Ovary (tissue), 9 donors: ENCODE data around the gene CCDC57. TPM values are rescaled to one million over a fixed set of nuclear protein-coding genes. Genes with fewer than 3 reads are reported as not detected.

Experiments used
- DNase-seq, 5 donors: peaks; one replicate each; pipeline ENCODE4 v3.0.0-alpha.2; 2019 to 2020
- H3K27ac ChIP-seq, 2 donors: fragments of 200-600 bp; one replicate each; pipeline versions ENCODE4 v1.5.1 to v1.8.0; 2019 to 2022
- H3K27me3 ChIP-seq: fragments of 200-600 bp; one replicate; pipeline ENCODE4 v1.8.0; 2022
- H3K36me3 ChIP-seq: fragments of 200-600 bp; sonication (generic); one replicate; pipeline ENCODE4 v1.5.1; 2019
- H3K4me1 ChIP-seq: one replicate; pipeline ENCODE4 v1.8.1; 2013; ENCODE audit warnings: mild to moderate bottlenecking, moderate library complexity; ENCODE audit not compliant: insufficient read depth
- H3K4me3 ChIP-seq: fragments of 200-600 bp; sonication (generic); one replicate; pipeline ENCODE4 v1.5.1; 2017
- H3K9me3 ChIP-seq, 2 donors: fragments of 200-600 bp in 1 of 2; sonication (generic) in 1 of 2; one replicate each; pipeline versions ENCODE4 v1.5.1 to v1.8.1; 2013 to 2019; ENCODE audit warnings: mild to moderate bottlenecking in 1 of 2, moderate library complexity in 1 of 2
- EP300 ChIP-seq: sonication (generic); formaldehyde crosslinking; IDR thresholded peaks from one replicate; pipeline ENCODE4 v1.6.1; 2017; ENCODE audit warnings: antibody characterized with exemption
- POLR2A ChIP-seq: fragments of 450-650 bp; IDR thresholded peaks from one replicate; pipeline ENCODE4 v1.6.1; 2017; ENCODE audit warnings: antibody characterized with exemption, mild to moderate bottlenecking, moderate library complexity
- WGBS, 3 donors: extraction: QIAGEN DNeasy Blood & Tissue Kit in 1 of 3; methylation state at CpG; one replicate each; pipeline versions ENCODE4 v1.1.5 to v1.1.7; 2013 to 2017; 5-methylcytosine and 5-hydroxymethylcytosine counted together
- intact Hi-C, 4 donors: fragments of 100-400 bp; cut with DNase I; formaldehyde crosslinking; loops; one replicate each; pipeline versions ENCODE4 v1.11.0 to v1.15.1; 2022 to 2023
- polyA plus RNA-seq, 2 donors: library from polyadenylated mRNA; stranded (reverse); fragments of 200-250 nt in 1 of 2; fragments of 350-450 nt in 1 of 2; fragmentation: Illumina TruSeq in 1 of 2; extraction: RNeasy Lipid Tissue Mini Kit (QIAGEN cat#74804) in 1 of 2; gene quantifications; one replicate each; pipeline ENCODE4 v1.2.3, GENCODE V29; 2013 to 2014
- total RNA-seq, 7 donors: library from RNA; depleted of rRNA in 2 of 7; stranded (reverse); fragments of >200 nt in 2 of 7; fragmentation: NEBNext Ultra II Directional in 3 of 7; extraction: Animal tissue kit (Norgen Biotek cat#: 25700) in 3 of 7; gene quantifications; one replicate each; pipeline versions ENCODE4 v1.1.0 to v1.2.4, GENCODE V29; 2016 to 2023
- TF ChIP-seq, protein P1 (sequence below), 3 donors: fragments of 450-650 bp in 2 of 3; fragments of 200-600 bp in 1 of 3; IDR thresholded peaks; one replicate each; pipeline versions ENCODE4 v1.5.1 to v1.8.0; 2016 to 2022; ENCODE audit warnings: antibody characterized with exemption in 3 of 3, mild to moderate bottlenecking in 1 of 3
- donor health status: DM: no; HTN: no; CAD: no; lungs with moderate emphysema.
- donor health status: DM: no; HTN: no; CAD: no.
- donor health status: Bipolar disorder and iron deficiency.
- donor health status: DM: yes; HTN: yes; CAD: no.
- donor health status: DM: no; HTN: no; CAD: no.
- donor health status: DM: yes; HTN: yes; CAD: no.

Gene CCDC57
- total and polyA plus RNA-seq, 9 donors, result 7.7 to 65.0 (median 40.3) TPM

DNA sequence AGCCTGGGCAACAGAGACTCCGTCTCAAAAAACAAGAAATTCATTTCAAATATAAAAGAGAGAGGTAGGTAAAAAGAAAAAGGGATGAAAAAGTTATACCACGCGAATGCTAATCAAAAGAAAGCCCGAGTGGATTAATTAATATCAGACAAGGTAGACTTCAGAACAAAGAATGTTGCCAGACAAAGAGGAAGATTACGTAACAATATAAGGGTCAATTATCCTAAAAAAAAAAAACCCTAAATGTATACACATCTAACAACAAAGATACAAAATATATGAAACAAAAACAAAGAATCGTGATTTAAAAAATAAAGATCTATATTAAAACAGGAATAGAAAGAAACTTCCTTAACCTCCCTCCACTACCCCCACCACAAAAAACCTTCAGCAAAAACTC lies 44.1 kb downstream of the CCDC57 start:
- Histone ChIP-seq H3K27ac (no peak overlapping the region), H3K4me3 (no peak overlapping the region), H3K4me1 (no peaks in the 10 kb centered on the region), H3K27me3 (no peaks in the 10 kb centered on the region), H3K9me3 (no peaks in the 10 kb centered on the region), H3K36me3 (no peaks in the 10 kb centered on the region)
- 87 to 88% (median 87%) methylated on average over 6 of the region's 6 CpGs for WGBS, 3 donors
- DNase-seq, result no peak
- intact Hi-C loops, result no loop called here
- TF ChIP-seq, protein P1, sequence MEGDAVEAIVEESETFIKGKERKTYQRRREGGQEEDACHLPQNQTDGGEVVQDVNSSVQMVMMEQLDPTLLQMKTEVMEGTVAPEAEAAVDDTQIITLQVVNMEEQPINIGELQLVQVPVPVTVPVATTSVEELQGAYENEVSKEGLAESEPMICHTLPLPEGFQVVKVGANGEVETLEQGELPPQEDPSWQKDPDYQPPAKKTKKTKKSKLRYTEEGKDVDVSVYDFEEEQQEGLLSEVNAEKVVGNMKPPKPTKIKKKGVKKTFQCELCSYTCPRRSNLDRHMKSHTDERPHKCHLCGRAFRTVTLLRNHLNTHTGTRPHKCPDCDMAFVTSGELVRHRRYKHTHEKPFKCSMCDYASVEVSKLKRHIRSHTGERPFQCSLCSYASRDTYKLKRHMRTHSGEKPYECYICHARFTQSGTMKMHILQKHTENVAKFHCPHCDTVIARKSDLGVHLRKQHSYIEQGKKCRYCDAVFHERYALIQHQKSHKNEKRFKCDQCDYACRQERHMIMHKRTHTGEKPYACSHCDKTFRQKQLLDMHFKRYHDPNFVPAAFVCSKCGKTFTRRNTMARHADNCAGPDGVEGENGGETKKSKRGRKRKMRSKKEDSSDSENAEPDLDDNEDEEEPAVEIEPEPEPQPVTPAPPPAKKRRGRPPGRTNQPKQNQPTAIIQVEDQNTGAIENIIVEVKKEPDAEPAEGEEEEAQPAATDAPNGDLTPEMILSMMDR (IDR thresholded peaks at IDR 0.05), result no peak
- TF ChIP-seq POLR2A (no peak), EP300 (no peak)

DNA sequence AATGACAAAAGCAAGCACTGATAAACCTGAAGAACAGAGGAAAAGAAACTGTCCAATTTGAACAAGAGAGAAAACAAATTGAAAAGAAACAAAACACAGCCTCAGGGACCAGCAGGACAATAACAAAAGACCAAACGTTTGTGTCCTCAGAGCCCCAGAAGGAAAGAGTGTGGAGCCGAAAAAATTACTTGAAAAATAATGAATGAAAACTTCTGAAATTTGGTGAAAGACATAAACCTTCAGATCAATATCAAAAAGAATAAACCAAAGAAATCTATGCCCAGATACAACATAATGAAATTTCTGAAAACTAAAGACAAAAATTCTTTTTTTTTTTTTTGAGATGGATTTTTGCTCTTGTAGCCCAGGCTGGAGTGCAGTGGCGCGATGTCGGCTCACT lies 45.6 kb downstream of the CCDC57 start:
- Histone ChIP-seq H3K36me3 (no peaks in the 10 kb centered on the region), H3K9me3 (no peaks in the 10 kb centered on the region), H3K4me1 (no peaks in the 10 kb centered on the region), H3K27me3 (no peaks in the 10 kb centered on the region), H3K27ac (no peak overlapping the region), H3K4me3 (no peak overlapping the region)
- TF ChIP-seq POLR2A, result no peak
- TF ChIP-seq, protein P1 (IDR thresholded peaks at IDR 0.05), result no peak
- TF ChIP-seq EP300, result no peak
- intact Hi-C loops, result no loop called here
- DNase-seq, result no peak
- WGBS, 3 donors, result 90 to 95% (median 95%) methylated on average over 5 of the region's 5 CpGs

DNA sequence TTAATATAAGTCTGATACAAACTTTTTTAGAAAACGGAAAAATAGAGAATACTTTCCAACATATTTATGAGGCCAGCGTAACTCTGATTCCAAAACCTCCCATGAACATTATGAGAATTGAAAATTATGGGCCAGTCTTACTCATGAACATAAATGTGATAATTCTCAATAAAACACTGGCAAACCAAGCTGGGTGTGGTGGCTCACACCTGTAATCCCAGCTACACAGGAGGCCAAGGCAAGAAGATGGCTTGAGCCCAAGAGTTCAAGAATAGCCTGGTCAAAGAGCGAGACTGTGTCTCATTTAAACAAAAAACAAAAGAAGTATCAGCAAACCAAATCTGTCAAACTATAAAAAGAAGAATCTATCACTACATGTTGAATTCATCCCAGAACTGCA lies 47.8 kb downstream of the CCDC57 start:
- no peak for DNase-seq
- Histone ChIP-seq H3K9me3 (no peaks in the 10 kb centered on the region), H3K36me3 (no peaks in the 10 kb centered on the region), H3K4me1 (no peaks in the 10 kb centered on the region), H3K27ac (no peak overlapping the region), H3K4me3 (no peak overlapping the region), H3K27me3 (no peaks in the 10 kb centered on the region)
- 96 to 99% (median 98%) methylated on average over 3 of the region's 3 CpGs for WGBS, 3 donors
- intact Hi-C loops, result no loop called here
- TF ChIP-seq POLR2A, result no peak
- no peak for TF ChIP-seq EP300

DNA sequence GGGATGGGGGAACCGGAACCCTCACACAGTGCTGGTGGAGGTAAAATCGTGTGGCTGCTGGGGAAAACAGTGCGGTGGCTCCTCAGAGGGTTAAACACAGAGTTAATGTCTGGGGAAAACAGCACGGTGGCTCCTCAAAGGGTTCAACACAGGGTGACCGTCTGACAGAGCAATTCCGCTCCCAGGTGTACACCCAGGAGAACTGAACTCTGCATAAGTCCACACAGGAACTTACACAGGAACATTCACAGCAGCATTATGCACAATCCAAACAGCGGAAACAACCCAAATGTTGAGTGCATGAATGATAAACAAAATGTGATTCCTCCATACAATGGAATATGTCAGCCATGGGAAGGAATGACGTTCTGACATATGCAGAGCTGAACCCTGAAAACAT lies 51.4 kb downstream of the CCDC57 start:
- Histone ChIP-seq H3K27me3 (no peaks in the 10 kb centered on the region), H3K4me3 (no peak overlapping the region), H3K9me3 (no peaks in the 10 kb centered on the region), H3K27ac (no peak overlapping the region), H3K36me3 (no peaks in the 10 kb centered on the region), H3K4me1 (no peaks in the 10 kb centered on the region)
- intact Hi-C loops, result no loop called here
- TF ChIP-seq POLR2A (no peak), EP300 (no peak)
- TF ChIP-seq, protein P1 (IDR thresholded peaks at IDR 0.05), result no peak
- DNase-seq, result no peak
- WGBS, 3 donors, result 78 to 85% (median 83%) methylated on average over 8 of the region's 8 CpGs

DNA sequence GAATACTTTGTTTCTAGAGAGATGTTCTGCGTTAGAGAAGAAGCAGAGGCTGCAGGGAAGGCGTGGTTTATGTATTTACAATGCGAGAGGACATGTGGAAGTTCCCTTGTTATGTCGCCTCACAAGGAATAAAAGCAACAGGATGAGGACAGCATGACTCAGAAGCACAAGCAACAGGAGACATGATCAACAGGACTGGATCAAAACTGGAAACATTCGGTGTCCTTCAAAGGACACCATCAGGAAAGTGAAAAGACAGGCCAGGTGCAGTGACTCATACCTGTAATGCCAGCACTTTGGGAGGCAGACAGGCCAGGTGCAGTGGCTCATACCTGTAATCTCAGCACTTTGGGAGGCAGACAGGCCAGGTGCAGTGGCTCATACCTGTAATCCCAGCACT lies 52.6 kb downstream of the CCDC57 start:
- Histone ChIP-seq H3K36me3 (no peaks in the 10 kb centered on the region), H3K27me3 (no peaks in the 10 kb centered on the region), H3K4me3 (no peak overlapping the region), H3K27ac (no peak overlapping the region), H3K9me3 (no peaks in the 10 kb centered on the region), H3K4me1 (no peaks in the 10 kb centered on the region)
- 72 to 74% (median 73%) methylated on average over 5 of the region's 5 CpGs for WGBS, 3 donors
- intact Hi-C loops, result no loop called here
- TF ChIP-seq, protein P1 (IDR thresholded peaks at IDR 0.05), result no peak
- no peak for TF ChIP-seq POLR2A
- TF ChIP-seq EP300, result no peak
- DNase-seq, result no peak
